Activated T-helper 1 cell treated with anti-CD3 and anti-CD28 coated beads, Interleukin-12 subunit alpha, Interleukin-12 subunit beta, Interleukin-2, Interleukin-4 antibody, amounts not matched to agents 30 ng/mL and 10 ng/mL and 1 ng/mL, durations not matched to agents 14 hours and 24 hours and 36 hours (primary cell): ENCODE data around the gene TRMO. TPM values are rescaled to one million over a fixed set of nuclear protein-coding genes. Genes with fewer than 3 reads are reported as not detected.
A peak's percentile ranks its signal among the peaks of the same experiment; 100 is the strongest.

Source experiments
- DNase-seq: peaks from one replicate; pipeline ENCODE4 v3.0.0; 2021; ENCODE audit warnings: low spot score
- H3K27ac Mint-ChIP-seq: one replicate; pipeline ENCODE4 v1.8.0; 2021; ENCODE audit warnings: mild to moderate bottlenecking, mixed read lengths
- H3K27me3 Mint-ChIP-seq: one replicate; pipeline ENCODE4 v1.8.0; 2022; ENCODE audit warnings: mild to moderate bottlenecking, moderate library complexity, mixed read lengths; ENCODE audit not compliant: insufficient read depth
- H3K36me3 Mint-ChIP-seq: one replicate; pipeline ENCODE4 v1.8.0; 2021; ENCODE audit warnings: low read depth, mixed read lengths
- H3K4me1 Mint-ChIP-seq: one replicate; pipeline ENCODE4 v1.8.0; 2021; ENCODE audit warnings: low read depth, mixed read lengths
- H3K4me3 Mint-ChIP-seq: one replicate; pipeline ENCODE4 v1.8.0; 2021; ENCODE audit warnings: mild to moderate bottlenecking, moderate library complexity, mixed read lengths
- H3K9me3 Mint-ChIP-seq: one replicate; pipeline ENCODE4 v1.8.0; 2021; ENCODE audit warnings: mixed read lengths
- intact Hi-C: fragments of 100-400 bp; cut with micrococcal nuclease; formaldehyde crosslinking; loops from one replicate; pipeline ENCODE4 v1.15.1; 2024
- total RNA-seq: library from RNA; stranded (reverse); gene quantifications from 2 replicates; pipeline ENCODE4 v1.2.3, GENCODE V29; 2022

Gene TRMO
- total RNA-seq, 1 donor from 2014 or later = 13.1 TPM

GRCh38 chr9:97861148-97861475 is 61.2 kb downstream of the TRMO start:
- Mint-ChIP-seq H3K9me3 (peaks cover 6% of the 10 kb centered on the region), H3K4me3 (no peak overlapping the region), H3K27ac (no peak overlapping the region), H3K27me3 (peaks cover 74% of the 10 kb centered on the region), H3K4me1 (peaks cover 9% of the 10 kb centered on the region), H3K36me3 (no peaks in the 10 kb centered on the region)
- intact Hi-C loops = no loop called here
- DNase-seq = no peak

- Mint-ChIP-seq H3K4me3 (no peak overlapping the region), H3K4me1 (peaks cover 9% of the 10 kb centered on the region), H3K36me3 (no peaks in the 10 kb centered on the region), H3K9me3 (peaks cover under 1% of the 10 kb centered on the region), H3K27me3 (peaks cover 75% of the 10 kb centered on the region), H3K27ac (no peak overlapping the region)
- DNase-seq = no peak
- intact Hi-C loops = no loop called here
Measured at GRCh38 chr9:97860451-97861147, 61.7 kb downstream of the TRMO start.

- DNase-seq = no peak
- no peak overlapping the region for H3K4me3 Mint-ChIP-seq
- H3K36me3 Mint-ChIP-seq = no peaks in the 10 kb centered on the region
- peaks cover 72% of the 10 kb centered on the region for H3K27me3 Mint-ChIP-seq
- H3K27ac Mint-ChIP-seq = no peak overlapping the region
- peaks cover 9% of the 10 kb centered on the region for H3K4me1 Mint-ChIP-seq
- no peaks in the 10 kb centered on the region for H3K9me3 Mint-ChIP-seq
- intact Hi-C loops = loop anchor here (10.0 kb wide), 2 partner anchors 355 to 635 kb away; partner anchors contain the start of gene TMOD1
Measured at GRCh38 chr9:97859346-97859745, 63.0 kb downstream of the TRMO start.

GRCh38 chr9:97858826-97859225 is 63.5 kb downstream of the TRMO start:
- no peaks in the 10 kb centered on the region for H3K9me3 Mint-ChIP-seq
- H3K4me1 Mint-ChIP-seq = peaks cover 9% of the 10 kb centered on the region
- DNase-seq = no peak
- intact Hi-C loops = loop anchor here (10.0 kb wide), 2 partner anchors 354 to 634 kb away; partner anchors contain the start of gene TMOD1
- H3K36me3 Mint-ChIP-seq = no peaks in the 10 kb centered on the region
- H3K27ac Mint-ChIP-seq = no peak overlapping the region
- H3K4me3 Mint-ChIP-seq = no peak overlapping the region
- H3K27me3 Mint-ChIP-seq = peaks cover 73% of the 10 kb centered on the region

- Mint-ChIP-seq H3K27ac (no peak overlapping the region), H3K4me1 (peaks cover 9% of the 10 kb centered on the region), H3K27me3 (peaks cover 73% of the 10 kb centered on the region), H3K36me3 (no peaks in the 10 kb centered on the region), H3K4me3 (no peak overlapping the region), H3K9me3 (no peaks in the 10 kb centered on the region)
- DNase-seq = no peak
- intact Hi-C loops = loop anchor here (10.0 kb wide), 2 partner anchors 354 to 634 kb away; partner anchors contain the start of gene TMOD1
Measured at GRCh38 chr9:97858393-97858713, 63.9 kb downstream of the TRMO start.

- Mint-ChIP-seq H3K9me3 (no peaks in the 10 kb centered on the region), H3K4me1 (peaks cover 9% of the 10 kb centered on the region), H3K27ac (no peak overlapping the region), H3K36me3 (no peaks in the 10 kb centered on the region), H3K27me3 (peaks cover 74% of the 10 kb centered on the region), H3K4me3 (no peak overlapping the region)
- intact Hi-C loops = loop anchor here (10.0 kb wide), 2 partner anchors 353 to 633 kb away; partner anchors contain the start of gene TMOD1
- DNase-seq = no peak
Measured at GRCh38 chr9:97857606-97858392, 64.5 kb downstream of the TRMO start.

GRCh38 chr9:97856857-97857605 is 65.3 kb downstream of the TRMO start:
- DNase-seq = no peak
- peak overlapping the region; percentile 7 for H3K27ac Mint-ChIP-seq
- peaks cover 14% of the 10 kb centered on the region for H3K4me1 Mint-ChIP-seq
- H3K36me3 Mint-ChIP-seq = no peaks in the 10 kb centered on the region
- peaks cover 77% of the 10 kb centered on the region for H3K27me3 Mint-ChIP-seq
- intact Hi-C loops = loop anchor here (10.0 kb wide), 2 partner anchors 352 to 632 kb away; partner anchors contain the start of gene TMOD1
- H3K4me3 Mint-ChIP-seq = no peak overlapping the region
- no peaks in the 10 kb centered on the region for H3K9me3 Mint-ChIP-seq

- intact Hi-C loops = loop anchor here (10.0 kb wide), 2 partner anchors 351 to 631 kb away; partner anchors contain the start of gene TMOD1
- no peaks in the 10 kb centered on the region for H3K36me3 Mint-ChIP-seq
- H3K4me3 Mint-ChIP-seq = no peak overlapping the region
- H3K9me3 Mint-ChIP-seq = no peaks in the 10 kb centered on the region
- no peak overlapping the region for H3K27ac Mint-ChIP-seq
- peaks cover 75% of the 10 kb centered on the region for H3K27me3 Mint-ChIP-seq
- DNase-seq = no peak
- peaks cover 14% of the 10 kb centered on the region for H3K4me1 Mint-ChIP-seq
Measured at GRCh38 chr9:97855899-97856298, 66.4 kb downstream of the TRMO start.

- H3K27ac Mint-ChIP-seq = peak overlapping the region; percentile 76
- H3K27me3 Mint-ChIP-seq = peaks cover 78% of the 10 kb centered on the region
- H3K9me3 Mint-ChIP-seq = no peaks in the 10 kb centered on the region
- no peak overlapping the region for H3K4me3 Mint-ChIP-seq
- DNase-seq = no peak
- H3K4me1 Mint-ChIP-seq = peaks cover 14% of the 10 kb centered on the region
- H3K36me3 Mint-ChIP-seq = no peaks in the 10 kb centered on the region
- intact Hi-C loops = loop anchor here (10.0 kb wide), 2 partner anchors 351 to 631 kb away; partner anchors contain the start of gene TMOD1
Measured at GRCh38 chr9:97855486-97855875, 66.8 kb downstream of the TRMO start.

- no peak overlapping the region for H3K4me3 Mint-ChIP-seq
- H3K36me3 Mint-ChIP-seq = no peaks in the 10 kb centered on the region
- intact Hi-C loops = loop anchor here (5.0 to 10.0 kb wide), 3 partner anchors 47 to 630 kb away; partner anchors contain the start of gene TMOD1
- H3K27me3 Mint-ChIP-seq = peaks cover 80% of the 10 kb centered on the region
- H3K27ac Mint-ChIP-seq = no peak overlapping the region
- no peaks in the 10 kb centered on the region for H3K9me3 Mint-ChIP-seq
- peaks cover 14% of the 10 kb centered on the region for H3K4me1 Mint-ChIP-seq
- DNase-seq = no peak
Measured at GRCh38 chr9:97854696-97855485, 67.4 kb downstream of the TRMO start.
